GM12878 (cell line): Measurements from ENCODE around the gene CCDC149. TPM values are rescaled to one million over a fixed set of nuclear protein-coding genes. Genes with fewer than 3 reads are reported as not detected.

Source experiments
- ATAC-seq: fragments of 200-7000 bp; cut with Tn5 transposase; 3 replicates; pipeline ENCODE4 v1.9.1; 2020; ENCODE audit warnings: mild to moderate bottlenecking, moderate library complexity
- BruUV-seq: library from RNA; stranded (reverse); fragments of 400-500 nt; replicated peaks from 2 replicates; lab custom pipeline; 2021; lab: Mats Ljungman, UMichigan
- CTCF ChIA-PET: fragments of 300-600 bp; sonication (Branson Sonifier 250); formaldehyde crosslinking; extraction: SDS; loops from one replicate; lab custom pipeline; 2021; ENCODE audit warnings: inconsistent platforms; lab: Yijun Ruan, JAX
- POLR2A ChIA-PET: fragments of 350-600 bp; formaldehyde crosslinking; extraction: SDS; loops from one replicate; lab custom pipeline; 2021; ENCODE audit warnings: inconsistent platforms; lab: Charles Lee
- RAD21 ChIA-PET: fragments of 300-600 bp; sonication (Branson Sonifier 250); formaldehyde crosslinking; loops from one replicate; lab custom pipeline; 2023; ENCODE audit warnings: antibody characterized with exemption; ENCODE audit not compliant: unreplicated experiment; lab: Charles Lee
- SMC1A ChIA-PET: fragments of 300-600 bp; sonication (Branson Sonifier 250); formaldehyde crosslinking; loops from one replicate; lab custom pipeline; 2023; ENCODE audit not compliant: unreplicated experiment, uncharacterized antibody; lab: Charles Lee
- DNase-seq: peaks from one replicate; pipeline ENCODE4 v3.0.0-alpha.2; 2011; ENCODE audit warnings: low read depth, low spot score
- FAIRE-seq: peaks from 3 replicates; lab custom pipeline; 2011; peaks lifted over from hg19 to GRCh38; lab: Jason Lieb, UNC
- H2AFZ ChIP-seq: 2 replicates; pipeline ENCODE4 v1.6.0; 2011; ENCODE audit warnings: low read depth, low read length, control low read depth; ENCODE audit not compliant: control insufficient read depth
- H3K27ac ChIP-seq: 2 replicates; pipeline ENCODE4 v1.5.1; 2011; ENCODE audit warnings: control low read depth; ENCODE audit not compliant: control insufficient read depth, insufficient read depth
- H3K27me3 ChIP-seq, 2 experiments: replicated peaks in 1 of 2; 2 replicates each; pipeline versions ENCODE4 v1.6.0 to v1.6.1; 2011; ENCODE audit warnings: low read length in 1 of 2; ENCODE audit not compliant: control insufficient read depth in 2 of 2, insufficient read depth in 2 of 2
- H3K36me3 ChIP-seq, 2 experiments: 2 replicates each; pipeline ENCODE4 v1.5.1; 2011; ENCODE audit warnings: low read length in 1 of 2; ENCODE audit not compliant: control insufficient read depth in 2 of 2, insufficient read depth in 2 of 2
- H3K4me1 ChIP-seq: 2 replicates; pipeline ENCODE4 v1.6.1; 2011; ENCODE audit warnings: mild to moderate bottlenecking, low read length, moderate library complexity, mixed read lengths; ENCODE audit not compliant: control insufficient read depth, insufficient read depth
- H3K4me2 ChIP-seq: 2 replicates; pipeline ENCODE4 v1.6.0; 2011; ENCODE audit warnings: control low read depth; ENCODE audit not compliant: control insufficient read depth, insufficient read depth
- H3K4me3 ChIP-seq: fragments of 200-600 bp; sonication (generic); 2 replicates; pipeline ENCODE4 v1.5.1; 2016
- H3K79me2 ChIP-seq: 2 replicates; pipeline ENCODE4 v1.6.0; 2011; ENCODE audit warnings: low read length; ENCODE audit not compliant: control insufficient read depth, insufficient read depth
- H3K9ac ChIP-seq: 2 replicates; pipeline ENCODE4 v1.8.0; 2011; ENCODE audit warnings: low read length, control low read depth, mixed read lengths; ENCODE audit not compliant: control insufficient read depth, insufficient read depth
- H3K9me3 ChIP-seq: replicated peaks from 3 replicates; pipeline ENCODE4 v1.5.1; 2011; ENCODE audit warnings: mild to moderate bottlenecking, low read length; ENCODE audit not compliant: control insufficient read depth, insufficient read depth
- H4K20me1 ChIP-seq: 2 replicates; pipeline ENCODE4 v1.6.0; 2011; ENCODE audit not compliant: control insufficient read depth, insufficient read depth
- BACH1 ChIP-seq: fragments of 450-650 bp; IDR thresholded peaks from 2 replicates; pipeline ENCODE4 v1.6.1; 2017; ENCODE audit warnings: mild to moderate bottlenecking, borderline replicate concordance
- E2F8 ChIP-seq: fragments of 450-650 bp; IDR thresholded peaks from 2 replicates; pipeline ENCODE4 v1.6.1; 2018; ENCODE audit warnings: mild to moderate bottlenecking, low read depth, moderate library complexity; ENCODE audit not compliant: partially characterized antibody
- E4F1 ChIP-seq: fragments of 450-650 bp; IDR thresholded peaks from 2 replicates; pipeline ENCODE4 v1.6.1; 2018; ENCODE audit warnings: borderline replicate concordance, mild to moderate bottlenecking; ENCODE audit not compliant: partially characterized antibody
- HCFC1 ChIP-seq: fragments of 150-350 bp; IDR thresholded peaks from 2 replicates; pipeline ENCODE4 v1.6.1; 2014; ENCODE audit warnings: low read length
- MAX ChIP-seq: IDR thresholded peaks from 2 replicates; pipeline ENCODE4 v1.6.1; 2012; ENCODE audit warnings: low read depth, low read length, improper control_type of control experiment
- RAD21 ChIP-seq: IDR thresholded peaks from 2 replicates; pipeline ENCODE4 v1.6.1; 2011; ENCODE audit warnings: mild to moderate bottlenecking, low read depth, low read length, moderate library complexity; ENCODE audit not compliant: insufficient read depth
- TARDBP ChIP-seq: IDR thresholded peaks from 2 replicates; pipeline ENCODE4 v1.6.1; 2016; ENCODE audit warnings: borderline replicate concordance
- TCF7 ChIP-seq: IDR thresholded peaks from 2 replicates; pipeline ENCODE4 v1.6.1; 2014; ENCODE audit warnings: antibody characterized with exemption, borderline replicate concordance
- ZSCAN29 ChIP-seq: fragments of 450-650 bp; IDR thresholded peaks from 2 replicates; pipeline ENCODE4 v1.6.1; 2017; ENCODE audit warnings: mild to moderate bottlenecking, moderate library complexity
- WGBS: methylation state at CpG from one replicate; pipeline ENCODE4 v1.1.6; 2016; ENCODE audit warnings: low lambda C conversion rate; ENCODE audit not compliant: insufficient replicate concordance, insufficient coverage; ENCODE audit errors: missing lambda C conversion rate; 5-methylcytosine and 5-hydroxymethylcytosine counted together
- in situ Hi-C: fragments of 300-500 bp; cut with MboI; formaldehyde crosslinking; loops from 9 replicates; pipeline ENCODE4 v1.14.3; 2018; ENCODE audit warnings: mixed read lengths
- intact Hi-C: fragments of 100-400 bp; cut with micrococcal nuclease; formaldehyde crosslinking; loops from one replicate; pipeline ENCODE4 v1.14.2; 2022; ENCODE audit not compliant: unreplicated experiment
- polyA plus RNA-seq, 11 experiments: library from polyadenylated mRNA; depleted of rRNA in 4 of 11; unstranded in 6 of 11; stranded (reverse) in 5 of 11; fragments of >200 nt; fragmentation: Nextera tagmentation in 4 of 11; fragmentation: Illumina TruSeq in 1 of 11; extraction: Ambion mirVana in 4 of 11; extraction: Trizol in 1 of 11; gene quantifications; 1 replicate in 1 of 11; 2 replicates in 10 of 11; pipeline versions ENCODE4 v1.2.1 to v1.2.3, GENCODE V29; 2011 to 2016; ENCODE audit warnings: inconsistent platforms in 2 of 11, missing spikeins in 2 of 11, low read depth in 1 of 11
- total RNA-seq, 4 experiments: library from RNA; depleted of rRNA in 3 of 4; stranded (reverse); fragments of >200 nt in 3 of 4; fragmentation: Illumina TruSeq in 1 of 4; extraction: Trizol in 1 of 4; gene quantifications; 2 replicates each; pipeline versions ENCODE4 v1.2.1 to v1.2.3, GENCODE V29; 2013 to 2021

The CCDC149 gene
- total and polyA plus RNA-seq, 10 of the 15 experiments (the other 5 are each of a cell fraction or from before 2014, with no cell fraction given) = 0.03 to 0.04 (median 0.04) TPM; not detected in 7

DNA sequence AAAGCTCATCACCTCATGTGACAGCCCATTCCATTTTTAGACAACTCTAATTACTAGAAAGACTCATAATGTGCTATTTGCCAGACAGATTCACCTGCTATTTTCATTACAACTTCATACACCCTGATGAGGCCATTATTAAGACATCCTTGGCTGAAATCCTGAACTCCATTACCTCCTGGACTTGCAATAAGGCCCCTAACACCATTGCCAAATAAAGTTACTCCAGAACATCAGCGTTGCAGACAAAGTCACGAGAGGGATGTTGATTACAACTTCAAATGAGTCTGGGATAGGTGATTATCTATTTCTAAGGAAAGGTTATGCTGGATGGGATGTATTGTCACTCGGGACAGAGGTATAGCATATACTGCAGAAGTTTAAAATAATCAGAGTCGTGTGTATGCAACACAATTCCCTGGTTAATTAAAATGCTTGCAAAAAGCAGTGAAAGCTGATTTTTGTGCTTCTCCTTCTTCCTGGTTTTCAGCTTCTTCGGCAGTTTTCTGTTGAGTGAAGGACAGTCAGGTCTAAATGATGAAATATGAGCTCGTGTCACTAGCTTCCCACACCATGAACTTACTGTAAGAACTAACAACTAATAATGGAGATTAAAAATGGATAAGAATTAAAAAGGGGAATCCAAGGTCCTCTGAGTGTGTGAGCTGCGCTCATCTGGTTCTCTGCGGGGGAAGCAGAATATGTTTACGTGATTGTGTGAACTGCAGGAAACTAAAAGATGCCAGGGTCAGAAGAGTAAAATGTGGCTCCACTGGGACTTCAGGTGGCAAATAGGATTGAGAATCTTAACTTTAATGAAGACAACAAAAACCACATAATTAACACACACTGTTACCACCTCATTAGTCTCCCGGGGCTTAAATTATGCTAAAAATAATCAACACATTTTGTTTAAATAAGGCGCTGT is 135.0 kb downstream of the CCDC149 start:
- FAIRE-seq (no peak), DNase-seq (no peak), ATAC-seq (no peak)
- POLR2A ChIA-PET = no interaction called here
- Histone ChIP-seq H3K9me3 (no peaks in the 10 kb centered on the region), H3K36me3 (no peaks in the 10 kb centered on the region), H3K4me1 (no peaks in the 10 kb centered on the region), H3K4me3 (no peak overlapping the region), H3K9ac (no peak overlapping the region), H2AFZ (no peak overlapping the region), H3K27me3 (no peaks in the 10 kb centered on the region), H3K79me2 (no peaks in the 10 kb centered on the region), H4K20me1 (no peaks in the 10 kb centered on the region), H3K27ac (no peak overlapping the region), H3K4me2 (no peak overlapping the region)
- TF ChIP-seq ZSCAN29 (no peak), E4F1 (no peak), E2F8 (no peak), RAD21 (no peak), TARDBP (no peak), MAX (no peak), BACH1 (no peak), TCF7 (no peak), HCFC1 (no peak)
- SMC1A ChIA-PET = no interaction called here
- intact Hi-C loops = no loop called here
- CTCF ChIA-PET = no interaction called here
- RAD21 ChIA-PET = no interaction called here
- 33% methylated on average over 11 of the region's 11 CpGs for WGBS
- no TSS peak for BruUV-seq
- in situ Hi-C loops = no loop called here
